OCI-LY1 (cell line): ENCODE data around the gene PLXND1.
"Not testable (repeated sequence)": the region's sequence is repeated elsewhere in the genome, so short reads cannot be mapped to it uniquely, and the experiment has no call there.

Experiments
- CTCF ChIP-seq: fragments of 200-600 bp; sonication (generic), shearing (Covaris generic); IDR thresholded peaks from 2 replicates; pipeline ENCODE4 v1.5.1; 2017; ENCODE audit warnings: mild to moderate bottlenecking, antibody characterized with exemption, low read length, moderate library complexity, mixed read lengths
- EZH2 ChIP-seq: fragments of 200-600 bp; sonication (generic), shearing (Covaris generic); IDR thresholded peaks from 2 replicates; pipeline ENCODE4 v1.8.0; 2017; ENCODE audit warnings: borderline replicate concordance, mixed run types, mild to moderate bottlenecking, antibody characterized with exemption, low read length, moderate library complexity, mixed read lengths

- not testable (repeated sequence) for TF ChIP-seq CTCF, EZH2
Observed at GRCh38 chr3:129641567-129642260, 35.2 kb upstream of the PLXND1 start.
